ENCODE measurements around the gene FXR1. TPM values are rescaled to one million over a fixed set of nuclear protein-coding genes. Genes with fewer than 3 reads are reported as not detected.

FXR1 gene
- polyA plus RNA-seq, 2 donors = 32.8 to 41.9 TPM

DNA sequence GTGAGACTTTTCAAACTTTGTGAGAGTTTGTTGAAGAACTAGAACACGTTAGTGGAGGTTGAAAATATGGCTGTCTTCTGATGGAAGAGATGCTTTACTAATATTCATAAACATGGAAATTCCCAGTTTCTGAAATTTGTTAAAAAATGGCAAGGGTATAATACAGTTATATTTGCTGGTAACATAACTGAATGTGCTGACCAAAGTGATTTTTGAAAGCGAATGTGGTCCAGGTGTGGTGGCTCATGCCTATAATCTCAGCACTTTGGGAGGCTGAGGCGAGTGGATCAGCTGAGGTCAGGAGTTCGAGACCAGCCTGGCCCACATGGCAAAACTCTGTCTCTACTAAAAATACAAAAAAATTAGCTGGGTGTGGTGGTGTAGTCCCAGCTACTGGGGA is 18.1 kb downstream of the FXR1 start:
- WGBS, 2 donors = 91 to 96% methylated on average over 4 of the region's 4 CpGs
- no peaks in the 10 kb centered on the region for H3K4me1 ChIP-seq (ENCODE audit: control insufficient read depth in 2 of 2, insufficient read depth in 2 of 2, low read length in 1 of 2)

GRCh38 chr3:180932819-180933218 is 20.3 kb downstream of the FXR1 start:
- Histone ChIP-seq H3K4me3 (ENCODE audit: low read depth in 1 of 2, low read length in 2 of 2) (no peak overlapping the region), H3K9me3 (ENCODE audit: control insufficient read depth in 2 of 2, insufficient read depth in 1 of 2, low read depth in 1 of 2, low read length in 1 of 2) (no peaks in the 10 kb centered on the region), H3K36me3 (ENCODE audit: control insufficient read depth in 2 of 2, insufficient read depth in 2 of 2, low read length in 1 of 2) (peaks cover 0 to 7% of the 10 kb centered on the region in 2 donors), H3K27ac (ENCODE audit: low read depth in 2 of 2, low read length in 1 of 2) (no peak overlapping the region), H3K4me1 (ENCODE audit: control insufficient read depth in 2 of 2, insufficient read depth in 2 of 2, low read length in 1 of 2) (no peaks in the 10 kb centered on the region), H3K27me3 (ENCODE audit: control insufficient read depth in 1 of 2, insufficient read depth in 2 of 2, low read length in 2 of 2) (no peaks in the 10 kb centered on the region)
- 88 to 91% methylated on average over 1 of the region's 1 CpG for WGBS, 2 donors

More for the DNA sequence above, 18.1 kb downstream of the FXR1 start:
- Histone ChIP-seq H3K4me3 (ENCODE audit: low read depth in 1 of 2, low read length in 2 of 2) (no peak overlapping the region), H3K27ac (ENCODE audit: low read depth in 2 of 2, low read length in 1 of 2) (no peak overlapping the region), H3K27me3 (ENCODE audit: control insufficient read depth in 1 of 2, insufficient read depth in 2 of 2, low read length in 2 of 2) (no peaks in the 10 kb centered on the region), H3K9me3 (ENCODE audit: control insufficient read depth in 2 of 2, insufficient read depth in 1 of 2, low read depth in 1 of 2, low read length in 1 of 2) (no peaks in the 10 kb centered on the region), H3K36me3 (ENCODE audit: control insufficient read depth in 2 of 2, insufficient read depth in 2 of 2, low read length in 1 of 2) (no peaks in the 10 kb centered on the region)

DNA sequence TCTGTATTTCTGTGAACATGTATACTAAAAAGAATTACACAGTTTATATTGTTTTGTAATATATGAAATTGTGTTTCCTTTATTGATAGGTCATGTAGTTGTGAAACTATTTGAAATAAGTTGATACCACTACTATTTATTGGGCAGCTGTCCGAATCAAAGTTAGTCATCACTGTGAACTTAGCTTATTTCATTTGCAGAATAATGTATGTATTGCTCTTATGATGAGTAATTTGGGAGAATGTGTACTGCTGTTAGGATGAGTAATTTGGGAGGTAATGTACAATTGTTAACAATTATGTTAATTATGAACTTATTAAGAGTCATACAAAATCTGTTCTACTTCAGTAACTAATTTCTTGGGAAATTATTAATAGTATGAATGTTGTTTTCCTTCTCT is 22.2 kb downstream of the FXR1 start:
- Histone ChIP-seq H3K27ac (ENCODE audit: low read depth in 2 of 2, low read length in 1 of 2) (no peak overlapping the region), H3K9me3 (ENCODE audit: control insufficient read depth in 2 of 2, insufficient read depth in 1 of 2, low read depth in 1 of 2, low read length in 1 of 2) (no peaks in the 10 kb centered on the region), H3K4me3 (ENCODE audit: low read depth in 1 of 2, low read length in 2 of 2) (no peak overlapping the region), H3K36me3 (ENCODE audit: control insufficient read depth in 2 of 2, insufficient read depth in 2 of 2, low read length in 1 of 2) (peaks cover 0 to 7% of the 10 kb centered on the region in 2 donors), H3K27me3 (ENCODE audit: control insufficient read depth in 1 of 2, insufficient read depth in 2 of 2, low read length in 2 of 2) (no peaks in the 10 kb centered on the region), H3K4me1 (ENCODE audit: control insufficient read depth in 2 of 2, insufficient read depth in 2 of 2, low read length in 1 of 2) (no peaks in the 10 kb centered on the region)
- WGBS, 2 donors = 54 to 72% methylated on average over 1 of the region's 1 CpG

GRCh38 chr3:180940826-180941225 is 28.4 kb downstream of the FXR1 start:
- Histone ChIP-seq H3K27me3 (ENCODE audit: control insufficient read depth in 1 of 2, insufficient read depth in 2 of 2, low read length in 2 of 2) (no peaks in the 10 kb centered on the region), H3K27ac (ENCODE audit: low read depth in 2 of 2, low read length in 1 of 2) (no peak overlapping the region), H3K36me3 (ENCODE audit: control insufficient read depth in 2 of 2, insufficient read depth in 2 of 2, low read length in 1 of 2) (peaks cover 0 to 6% of the 10 kb centered on the region in 2 donors), H3K4me3 (ENCODE audit: low read depth in 1 of 2, low read length in 2 of 2) (no peak overlapping the region), H3K4me1 (ENCODE audit: control insufficient read depth in 2 of 2, insufficient read depth in 2 of 2, low read length in 1 of 2) (no peaks in the 10 kb centered on the region), H3K9me3 (ENCODE audit: control insufficient read depth in 2 of 2, insufficient read depth in 1 of 2, low read depth in 1 of 2, low read length in 1 of 2) (no peaks in the 10 kb centered on the region)
- 97% methylated on average over 5 of the region's 5 CpGs for WGBS, 2 donors

DNA sequence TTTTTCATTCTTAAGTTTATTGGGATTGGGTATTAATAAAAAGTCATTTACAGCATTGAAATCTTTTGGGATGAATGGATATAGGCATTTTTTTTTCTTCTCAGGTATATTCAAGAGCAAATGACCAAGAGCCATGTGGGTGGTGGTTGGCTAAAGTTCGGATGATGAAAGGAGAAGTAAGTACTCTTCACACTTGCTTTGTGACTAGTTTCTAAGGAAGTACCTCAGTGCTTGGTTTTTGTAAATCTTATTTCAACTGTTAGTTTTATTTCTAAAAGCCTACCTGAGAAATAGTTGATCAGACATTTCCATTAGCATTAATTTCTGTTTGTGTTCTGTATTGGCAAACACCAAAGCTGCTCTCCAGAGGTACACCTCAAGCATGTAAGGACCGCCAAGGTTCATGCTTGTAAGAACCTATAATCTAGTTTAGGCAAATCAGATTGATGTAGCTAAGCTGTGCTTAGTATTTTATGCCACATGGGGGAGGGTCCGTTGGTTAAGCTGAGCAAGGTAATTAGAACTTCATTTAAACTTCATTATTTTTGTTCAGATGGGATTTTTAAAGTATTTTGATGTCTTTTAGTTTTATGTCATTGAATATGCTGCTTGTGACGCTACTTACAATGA is 35.4 kb downstream of the FXR1 start:
- Histone ChIP-seq H3K9me3 (ENCODE audit: control insufficient read depth in 2 of 2, insufficient read depth in 1 of 2, low read depth in 1 of 2, low read length in 1 of 2) (no peaks in the 10 kb centered on the region), H3K36me3 (ENCODE audit: control insufficient read depth in 2 of 2, insufficient read depth in 2 of 2, low read length in 1 of 2) (peaks cover 0 to 7% of the 10 kb centered on the region in 2 donors), H3K27me3 (ENCODE audit: control insufficient read depth in 1 of 2, insufficient read depth in 2 of 2, low read length in 2 of 2) (no peaks in the 10 kb centered on the region), H3K4me1 (ENCODE audit: control insufficient read depth in 2 of 2, insufficient read depth in 2 of 2, low read length in 1 of 2) (no peaks in the 10 kb centered on the region), H3K27ac (ENCODE audit: low read depth in 2 of 2, low read length in 1 of 2) (no peak overlapping the region), H3K4me3 (ENCODE audit: low read depth in 1 of 2, low read length in 2 of 2) (no peak overlapping the region)
- 82 to 95% methylated on average over 4 of the region's 4 CpGs for WGBS, 2 donors

- Histone ChIP-seq H3K36me3 (ENCODE audit: control insufficient read depth in 2 of 2, insufficient read depth in 2 of 2, low read length in 1 of 2) (peaks cover 2 to 4% of the 10 kb centered on the region in 2 donors), H3K4me3 (ENCODE audit: low read depth in 1 of 2, low read length in 2 of 2) (no peak overlapping the region), H3K27me3 (ENCODE audit: control insufficient read depth in 1 of 2, insufficient read depth in 2 of 2, low read length in 2 of 2) (no peaks in the 10 kb centered on the region), H3K9me3 (ENCODE audit: control insufficient read depth in 2 of 2, insufficient read depth in 1 of 2, low read depth in 1 of 2, low read length in 1 of 2) (no peaks in the 10 kb centered on the region), H3K4me1 (ENCODE audit: control insufficient read depth in 2 of 2, insufficient read depth in 2 of 2, low read length in 1 of 2) (no peaks in the 10 kb centered on the region), H3K27ac (ENCODE audit: low read depth in 2 of 2, low read length in 1 of 2) (no peak overlapping the region)
- WGBS, 2 donors = 83 to 92% methylated on average over 1 of the region's 1 CpG
These were observed 47.2 kb downstream of the FXR1 start for GRCh38 chr3:180959691-180960090.

DNA sequence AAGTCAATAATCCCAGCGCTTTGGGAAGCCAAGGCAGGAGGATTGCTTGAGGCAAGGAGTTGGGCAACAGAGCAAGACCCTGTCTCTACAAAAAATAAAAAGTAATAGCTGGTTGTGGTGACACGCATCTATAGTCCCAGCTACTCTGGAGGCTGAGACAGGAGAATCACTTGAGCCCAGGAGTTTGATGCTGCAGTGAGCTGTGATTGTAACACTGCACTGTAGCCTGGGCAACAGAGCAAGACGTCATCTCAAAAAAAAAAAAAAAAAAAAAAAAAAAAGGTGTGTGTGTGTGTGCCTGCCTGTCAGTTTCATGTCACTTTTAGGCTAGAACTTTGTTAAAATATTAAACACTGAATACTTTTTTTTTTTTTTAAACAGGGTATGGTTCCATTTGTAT is 48.6 kb downstream of the FXR1 start:
- no peaks in the 10 kb centered on the region for H3K9me3 ChIP-seq (ENCODE audit: control insufficient read depth in 2 of 2, insufficient read depth in 1 of 2, low read depth in 1 of 2, low read length in 1 of 2)
- 83 to 89% methylated on average over 3 of the region's 3 CpGs for WGBS, 2 donors
- no peak overlapping the region for H3K27ac ChIP-seq (ENCODE audit: low read depth in 2 of 2, low read length in 1 of 2)
- H3K36me3 ChIP-seq (ENCODE audit: control insufficient read depth in 2 of 2, insufficient read depth in 2 of 2, low read length in 1 of 2) = peaks cover 0 to 2% of the 10 kb centered on the region in 2 donors
- no peak overlapping the region for H3K4me3 ChIP-seq (ENCODE audit: low read depth in 1 of 2, low read length in 2 of 2)
- no peaks in the 10 kb centered on the region for H3K27me3 ChIP-seq (ENCODE audit: control insufficient read depth in 1 of 2, insufficient read depth in 2 of 2, low read length in 2 of 2)
- H3K4me1 ChIP-seq (ENCODE audit: control insufficient read depth in 2 of 2, insufficient read depth in 2 of 2, low read length in 1 of 2) = no peaks in the 10 kb centered on the region

- Histone ChIP-seq H3K4me3 (ENCODE audit: low read depth in 1 of 2, low read length in 2 of 2) (no peak overlapping the region), H3K27ac (ENCODE audit: low read depth in 2 of 2, low read length in 1 of 2) (no peak overlapping the region), H3K4me1 (ENCODE audit: control insufficient read depth in 2 of 2, insufficient read depth in 2 of 2, low read length in 1 of 2) (no peaks in the 10 kb centered on the region), H3K36me3 (ENCODE audit: control insufficient read depth in 2 of 2, insufficient read depth in 2 of 2, low read length in 1 of 2) (peaks cover 0 to 2% of the 10 kb centered on the region in 2 donors), H3K27me3 (ENCODE audit: control insufficient read depth in 1 of 2, insufficient read depth in 2 of 2, low read length in 2 of 2) (no peaks in the 10 kb centered on the region), H3K9me3 (ENCODE audit: control insufficient read depth in 2 of 2, insufficient read depth in 1 of 2, low read depth in 1 of 2, low read length in 1 of 2) (no peaks in the 10 kb centered on the region)
- WGBS, 2 donors = 93 to 98% methylated on average over 1 of the region's 1 CpG
These were observed 49.1 kb downstream of the FXR1 start for GRCh38 chr3:180961552-180961951.

DNA sequence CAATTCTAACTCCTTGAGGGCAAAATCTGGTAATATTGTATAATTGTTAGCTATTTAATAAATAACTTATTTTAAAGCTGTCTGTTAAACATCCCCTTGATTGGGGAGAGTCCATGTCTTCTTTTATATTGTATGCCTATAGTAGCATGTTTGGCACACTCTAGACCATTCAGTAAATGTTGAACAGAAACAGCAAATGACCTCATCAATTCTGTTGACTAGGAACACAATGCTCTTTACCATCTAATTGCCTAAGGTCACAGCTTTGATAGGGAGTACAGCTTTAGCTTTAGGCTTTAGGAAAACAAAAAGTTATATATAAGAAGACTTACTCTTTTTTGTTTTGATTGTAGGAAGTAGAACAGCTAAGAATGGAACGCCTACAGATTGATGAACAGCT is 50.1 kb downstream of the FXR1 start:
- 90 to 91% methylated on average over 1 of the region's 1 CpG for WGBS, 2 donors
- no peak overlapping the region for H3K4me3 ChIP-seq (ENCODE audit: low read depth in 1 of 2, low read length in 2 of 2)
- no peaks in the 10 kb centered on the region for H3K9me3 ChIP-seq (ENCODE audit: control insufficient read depth in 2 of 2, insufficient read depth in 1 of 2, low read depth in 1 of 2, low read length in 1 of 2)
- H3K36me3 ChIP-seq (ENCODE audit: control insufficient read depth in 2 of 2, insufficient read depth in 2 of 2, low read length in 1 of 2) = peaks cover 0 to 2% of the 10 kb centered on the region in 2 donors
- no peak overlapping the region for H3K27ac ChIP-seq (ENCODE audit: low read depth in 2 of 2, low read length in 1 of 2)
- no peaks in the 10 kb centered on the region for H3K27me3 ChIP-seq (ENCODE audit: control insufficient read depth in 1 of 2, insufficient read depth in 2 of 2, low read length in 2 of 2)
- H3K4me1 ChIP-seq (ENCODE audit: control insufficient read depth in 2 of 2, insufficient read depth in 2 of 2, low read length in 1 of 2) = no peaks in the 10 kb centered on the region

DNA sequence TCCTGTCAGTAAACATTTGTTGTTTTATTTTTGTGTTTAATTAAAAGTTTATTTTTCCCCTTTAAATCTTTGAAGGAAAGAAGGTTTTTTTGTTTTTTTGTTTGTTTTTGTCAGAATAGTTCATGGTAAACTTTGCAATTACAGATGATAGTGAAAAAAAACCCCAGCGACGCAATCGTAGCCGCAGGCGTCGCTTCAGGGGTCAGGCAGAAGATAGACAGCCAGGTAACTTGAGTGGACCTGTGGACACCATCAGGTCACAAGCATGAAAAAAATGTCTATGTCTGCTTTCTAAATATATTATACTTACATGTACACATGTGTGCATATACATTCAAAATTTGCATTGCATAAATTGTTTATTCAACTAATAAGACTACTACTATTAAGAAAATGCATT is 58.5 kb downstream of the FXR1 start:
- H3K4me3 ChIP-seq (ENCODE audit: low read depth in 1 of 2, low read length in 2 of 2) = no peak overlapping the region
- H3K4me1 ChIP-seq (ENCODE audit: control insufficient read depth in 2 of 2, insufficient read depth in 2 of 2, low read length in 1 of 2) = no peaks in the 10 kb centered on the region
- H3K27me3 ChIP-seq (ENCODE audit: control insufficient read depth in 1 of 2, insufficient read depth in 2 of 2, low read length in 2 of 2) = no peaks in the 10 kb centered on the region
- H3K27ac ChIP-seq (ENCODE audit: low read depth in 2 of 2, low read length in 1 of 2) = no peak overlapping the region
- H3K36me3 ChIP-seq (ENCODE audit: control insufficient read depth in 2 of 2, insufficient read depth in 2 of 2, low read length in 1 of 2) = peaks cover 0 to 9% of the 10 kb centered on the region in 2 donors
- 98 to 99% methylated on average over 6 of the region's 6 CpGs for WGBS, 2 donors
- no peaks in the 10 kb centered on the region for H3K9me3 ChIP-seq (ENCODE audit: control insufficient read depth in 2 of 2, insufficient read depth in 1 of 2, low read depth in 1 of 2, low read length in 1 of 2)

Data from esophagus (tissue), 2 donors.